OCI-LY7 (cell line): ENCODE measurements around the gene AOC2. TPM values are rescaled to one million over a fixed set of nuclear protein-coding genes. Genes with fewer than 3 reads are reported as not detected.

ENCODE experiments used
- BruUV-seq: library from RNA; stranded (reverse); fragments of 400-500 nt; replicated peaks from 2 replicates; lab custom pipeline; 2021; lab: Mats Ljungman, UMichigan
- CTCF ChIA-PET: fragments of 300-600 bp; sonication (Branson Sonifier 250); formaldehyde crosslinking; loops from one replicate; lab custom pipeline; 2022; ENCODE audit warnings: antibody characterized with exemption; ENCODE audit not compliant: unreplicated experiment; lab: Charles Lee
- POLR2A ChIA-PET: fragments of 300-600 bp; sonication (Branson Sonifier 250); formaldehyde crosslinking; loops from one replicate; lab custom pipeline; 2022; ENCODE audit warnings: antibody characterized with exemption; lab: Charles Lee
- DNase-seq: peaks from one replicate; pipeline ENCODE4 v3.0.0-alpha.2; 2015; ENCODE audit warnings: low spot score
- H2AFZ ChIP-seq: fragments of 200-600 bp; sonication (generic), shearing (Covaris generic); 2 replicates; pipeline ENCODE4 v1.6.1; 2014; ENCODE audit warnings: mild to moderate bottlenecking, antibody characterized with exemption, low read length, moderate library complexity
- H3K27ac ChIP-seq: fragments of 200-600 bp; sonication (generic); 2 replicates; pipeline ENCODE4 v1.5.1; 2014; ENCODE audit warnings: mixed run types, low read depth, mild to moderate bottlenecking, moderate library complexity, low read length, inconsistent platforms; ENCODE audit not compliant: poor library complexity, severe bottlenecking
- H3K36me3 ChIP-seq: fragments of 200-600 bp; sonication (generic); 2 replicates; pipeline ENCODE4 v1.6.1; 2014; ENCODE audit warnings: mild to moderate bottlenecking, antibody characterized with exemption, low read length, moderate library complexity, mixed read lengths; ENCODE audit not compliant: insufficient read depth
- H3K4me1 ChIP-seq: fragments of 200-600 bp; sonication (generic); 2 replicates; pipeline ENCODE4 v1.5.1; 2014; ENCODE audit warnings: mild to moderate bottlenecking, low read length; ENCODE audit not compliant: insufficient read depth, poor library complexity, severe bottlenecking
- H3K4me2 ChIP-seq: fragments of 200-600 bp; sonication (generic); 2 replicates; pipeline ENCODE4 v1.6.1; 2014; ENCODE audit warnings: mild to moderate bottlenecking, low read length
- H3K4me3 ChIP-seq: fragments of 200-600 bp; sonication (generic); 2 replicates; pipeline ENCODE4 v1.5.1; 2014; ENCODE audit warnings: mild to moderate bottlenecking, low read depth, low read length; ENCODE audit not compliant: poor library complexity, severe bottlenecking
- H3K79me2 ChIP-seq: fragments of 200-600 bp; sonication (generic); 2 replicates; pipeline ENCODE4 v1.6.1; 2016; ENCODE audit warnings: low read depth, mild to moderate bottlenecking, low read length, moderate library complexity, mixed read lengths; ENCODE audit not compliant: insufficient read depth
- H3K9me2 ChIP-seq: fragments of 200-600 bp; sonication (generic); 2 replicates; pipeline ENCODE4 v1.6.1; 2016; ENCODE audit warnings: mild to moderate bottlenecking, low read length, mixed read lengths; ENCODE audit not compliant: insufficient read depth
- H3K9me3 ChIP-seq: fragments of 200-600 bp; sonication (generic); 2 replicates; pipeline ENCODE4 v1.6.1; 2014; ENCODE audit warnings: mild to moderate bottlenecking, mixed run types, low read length, mixed read lengths
- H4K20me1 ChIP-seq: fragments of 200-600 bp; sonication (generic); 2 replicates; pipeline ENCODE4 v1.6.1; 2014; ENCODE audit warnings: mild to moderate bottlenecking, antibody characterized with exemption, low read length, moderate library complexity, mixed read lengths; ENCODE audit not compliant: insufficient read depth
- EZH2phosphoT487 ChIP-seq: fragments of 200-600 bp; sonication (generic); IDR thresholded peaks from 2 replicates; pipeline ENCODE4 v1.6.1; 2018; ENCODE audit warnings: low read depth, borderline replicate concordance, mild to moderate bottlenecking, mixed run types, antibody characterized with exemption, low read length, moderate library complexity, mixed read lengths
- intact Hi-C: fragments of 100-400 bp; cut with micrococcal nuclease; formaldehyde crosslinking; loops from one replicate; pipeline ENCODE4 v1.10.0; 2022; ENCODE audit not compliant: unreplicated experiment
- total RNA-seq, 2 experiments: library from RNA; depleted of rRNA in 1 of 2; stranded (reverse); fragments of >200 nt in 1 of 2; shearing (Covaris generic) in 1 of 2; gene quantifications; 2 replicates each; pipeline ENCODE4 v1.2.3, GENCODE V29; 2014 to 2022
- TF ChIP-seq, protein P1 (sequence below): fragments of 200-600 bp; sonication (generic); conservative IDR thresholded peaks from 2 replicates; pipeline ENCODE4 v1.5.1; 2014; ENCODE audit warnings: mild to moderate bottlenecking, antibody characterized with exemption, low read length, moderate library complexity, mixed read lengths

AOC2 gene
- total RNA-seq, 2 experiments from 2014 or later: 3.3 to 5.4 TPM

GRCh38 chr17:42877037-42877436 is 32.7 kb downstream of the AOC2 start:
- Histone ChIP-seq H4K20me1 (no peaks in the 10 kb centered on the region), H3K4me2 (no peak overlapping the region), H3K9me3 (no peaks in the 10 kb centered on the region), H3K4me1 (no peaks in the 10 kb centered on the region), H3K36me3 (no peaks in the 10 kb centered on the region), H3K4me3 (no peak overlapping the region), H3K9me2 (no peaks in the 10 kb centered on the region), H3K79me2 (no peaks in the 10 kb centered on the region), H3K27ac (no peak overlapping the region), H2AFZ (no peak overlapping the region)
- DNase-seq: no peak
- TF ChIP-seq, protein P1, sequence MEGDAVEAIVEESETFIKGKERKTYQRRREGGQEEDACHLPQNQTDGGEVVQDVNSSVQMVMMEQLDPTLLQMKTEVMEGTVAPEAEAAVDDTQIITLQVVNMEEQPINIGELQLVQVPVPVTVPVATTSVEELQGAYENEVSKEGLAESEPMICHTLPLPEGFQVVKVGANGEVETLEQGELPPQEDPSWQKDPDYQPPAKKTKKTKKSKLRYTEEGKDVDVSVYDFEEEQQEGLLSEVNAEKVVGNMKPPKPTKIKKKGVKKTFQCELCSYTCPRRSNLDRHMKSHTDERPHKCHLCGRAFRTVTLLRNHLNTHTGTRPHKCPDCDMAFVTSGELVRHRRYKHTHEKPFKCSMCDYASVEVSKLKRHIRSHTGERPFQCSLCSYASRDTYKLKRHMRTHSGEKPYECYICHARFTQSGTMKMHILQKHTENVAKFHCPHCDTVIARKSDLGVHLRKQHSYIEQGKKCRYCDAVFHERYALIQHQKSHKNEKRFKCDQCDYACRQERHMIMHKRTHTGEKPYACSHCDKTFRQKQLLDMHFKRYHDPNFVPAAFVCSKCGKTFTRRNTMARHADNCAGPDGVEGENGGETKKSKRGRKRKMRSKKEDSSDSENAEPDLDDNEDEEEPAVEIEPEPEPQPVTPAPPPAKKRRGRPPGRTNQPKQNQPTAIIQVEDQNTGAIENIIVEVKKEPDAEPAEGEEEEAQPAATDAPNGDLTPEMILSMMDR: no peak
- TF ChIP-seq EZH2phosphoT487: no peak
- no TSS peak for BruUV-seq
- ChIA-PET POLR2A (interaction anchor here (1.4 kb wide), 1 partner anchor 43 kb away, joined by 6 read pairs; no protein-coding TSS in a partner anchor), CTCF (no interaction called here)
- intact Hi-C loops: no loop called here

- POLR2A ChIA-PET: no interaction called here
- BruUV-seq: no TSS peak
- Histone ChIP-seq H3K27ac (no peak overlapping the region), H3K4me1 (no peaks in the 10 kb centered on the region), H3K36me3 (no peaks in the 10 kb centered on the region), H3K4me2 (no peak overlapping the region), H4K20me1 (no peaks in the 10 kb centered on the region), H3K79me2 (no peaks in the 10 kb centered on the region), H2AFZ (no peak overlapping the region), H3K9me2 (no peaks in the 10 kb centered on the region), H3K4me3 (no peak overlapping the region), H3K9me3 (no peaks in the 10 kb centered on the region)
- DNase-seq: no peak
- intact Hi-C loops: no loop called here
- CTCF ChIA-PET: interaction anchor here (0.6 kb wide), 1 partner anchor 204 kb away, joined by 3 read pairs; no protein-coding TSS in a partner anchor
- TF ChIP-seq, protein P1: no peak
- no peak for TF ChIP-seq EZH2phosphoT487
Measured at GRCh38 chr17:42878123-42878880, 33.9 kb downstream of the AOC2 start.

- no peak overlapping the region for H3K4me2 ChIP-seq
- no peaks in the 10 kb centered on the region for H3K36me3 ChIP-seq
- no peak overlapping the region for H3K27ac ChIP-seq
- DNase-seq: no peak
- no peak overlapping the region for H3K4me3 ChIP-seq
- H3K9me3 ChIP-seq: no peaks in the 10 kb centered on the region
- ChIA-PET POLR2A (no interaction called here), CTCF (no interaction called here)
- no peaks in the 10 kb centered on the region for H4K20me1 ChIP-seq
- no peaks in the 10 kb centered on the region for H3K79me2 ChIP-seq
- no TSS peak for BruUV-seq
- no peaks in the 10 kb centered on the region for H3K4me1 ChIP-seq
- no peak for TF ChIP-seq EZH2phosphoT487
- TF ChIP-seq, protein P1: no peak
- H2AFZ ChIP-seq: no peak overlapping the region
- intact Hi-C loops: no loop called here
- H3K9me2 ChIP-seq: no peaks in the 10 kb centered on the region
Measured at GRCh38 chr17:42878924-42879595, 34.7 kb downstream of the AOC2 start.
